Progenitor cell of endocrine pancreas (in vitro differentiated cells): ENCODE results near the gene SVOP. TPM values are rescaled to one million over a fixed set of nuclear protein-coding genes. Genes with fewer than 3 reads are reported as not detected.
"Not testable (repeated sequence)": the region's sequence is repeated elsewhere in the genome, so short reads cannot be mapped to it uniquely, and the experiment has no call there.

ENCODE experiments used
- DNase-seq: peaks from one replicate; pipeline ENCODE4 v3.0.0; 2021; ENCODE audit warnings: low spot score; ENCODE audit not compliant: unreplicated experiment
- H3K27ac Mint-ChIP-seq: 2 replicates; pipeline ENCODE4 v1.8.0; 2021; ENCODE audit warnings: mild to moderate bottlenecking, moderate library complexity, mixed read lengths
- H3K27me3 Mint-ChIP-seq: 2 replicates; pipeline ENCODE4 v1.8.0; 2021; ENCODE audit warnings: mixed read lengths
- H3K36me3 Mint-ChIP-seq: 2 replicates; pipeline ENCODE4 v1.8.0; 2022; ENCODE audit warnings: mixed read lengths; ENCODE audit not compliant: insufficient read depth
- H3K4me1 Mint-ChIP-seq: 2 replicates; pipeline ENCODE4 v1.8.0; 2021; ENCODE audit warnings: low read depth, mixed read lengths
- H3K4me3 Mint-ChIP-seq: 2 replicates; pipeline ENCODE4 v1.8.0; 2021; ENCODE audit warnings: low read depth, mild to moderate bottlenecking, moderate library complexity, mixed read lengths
- H3K9me3 Mint-ChIP-seq: 2 replicates; pipeline ENCODE4 v1.8.0; 2021; ENCODE audit warnings: low read depth, mixed read lengths
- CTCF ChIP-seq: fragments of 200-600 bp; sonication (generic); IDR thresholded peaks from one replicate; pipeline ENCODE4 v1.5.0; 2021; ENCODE audit warnings: antibody characterized with exemption, mild to moderate bottlenecking; ENCODE audit not compliant: unreplicated experiment
- total RNA-seq: library from RNA; stranded (reverse); gene quantifications from 2 replicates; pipeline ENCODE4 v1.2.1, GENCODE V29; 2021

SVOP gene
- total RNA-seq, 1 donor from 2014 or later, result 1.7 TPM

- no peak for TF ChIP-seq CTCF
- peaks cover 3% of the 10 kb centered on the region for H3K27me3 Mint-ChIP-seq
- H3K9me3 Mint-ChIP-seq, result no peaks in the 10 kb centered on the region
- peak overlapping the region; percentile 96 for H3K27ac Mint-ChIP-seq
- H3K4me3 Mint-ChIP-seq, result peak overlapping the region; percentile 96
- peaks cover 4% of the 10 kb centered on the region for H3K36me3 Mint-ChIP-seq
- DNase-seq, result no peak
- H3K4me1 Mint-ChIP-seq, result peaks cover 12% of the 10 kb centered on the region
These were observed 32.7 kb upstream of the SVOP start for GRCh38 chr12:109053382-109054123.

- H3K27ac Mint-ChIP-seq, result peak within 1 kb of the TSS; percentile 96
- peak; percentile 83 for DNase-seq
- peaks cover 4% of the 10 kb centered on the region for H3K36me3 Mint-ChIP-seq
- H3K9me3 Mint-ChIP-seq, result no peaks in the 10 kb centered on the region
- TF ChIP-seq CTCF, result no peak
- peak within 1 kb of the TSS; percentile 96 for H3K4me3 Mint-ChIP-seq
- H3K27me3 Mint-ChIP-seq, result peaks cover 3% of the 10 kb centered on the region
- peaks cover 12% of the 10 kb centered on the region for H3K4me1 Mint-ChIP-seq
These were observed 31.8 kb upstream of the SVOP start, which contains the start of gene USP30 for GRCh38 chr12:109052414-109053323. Gene USP30 (plus strand): TSS chr12:109052576. CDS start chr12:109052679, 103 bp downstream.

GRCh38 chr12:109052097-109052413 lies 31.2 kb upstream of the SVOP start:
- Mint-ChIP-seq H3K36me3 (peaks cover 4% of the 10 kb centered on the region), H3K27ac (peak overlapping the region; percentile 96), H3K4me3 (peak overlapping the region; percentile 96), H3K27me3 (peaks cover 3% of the 10 kb centered on the region), H3K9me3 (no peaks in the 10 kb centered on the region), H3K4me1 (peaks cover 14% of the 10 kb centered on the region)
- no peak for DNase-seq
- TF ChIP-seq CTCF, result no peak

GRCh38 chr12:109049794-109050193 lies 28.9 kb upstream of the SVOP start:
- not testable (repeated sequence) for H3K36me3 Mint-ChIP-seq, DNase-seq, H3K27ac Mint-ChIP-seq, H3K4me3 Mint-ChIP-seq, H3K9me3 Mint-ChIP-seq, H3K27me3 Mint-ChIP-seq
- peaks cover 14% of the 10 kb centered on the region for H3K4me1 Mint-ChIP-seq

GRCh38 chr12:109048706-109049105 lies 27.8 kb upstream of the SVOP start:
- not testable (repeated sequence) for DNase-seq, H3K27ac Mint-ChIP-seq, H3K9me3 Mint-ChIP-seq, H3K4me3 Mint-ChIP-seq, H3K36me3 Mint-ChIP-seq
- Mint-ChIP-seq H3K4me1 (peaks cover 12% of the 10 kb centered on the region), H3K27me3 (peaks cover 11% of the 10 kb centered on the region)

GRCh38 chr12:109047081-109047805 lies 26.4 kb upstream of the SVOP start:
- Mint-ChIP-seq H3K27ac (no peak overlapping the region), H3K4me1 (peaks cover 5% of the 10 kb centered on the region), H3K36me3 (no peaks in the 10 kb centered on the region), H3K27me3 (peaks cover 25% of the 10 kb centered on the region), H3K4me3 (no peak overlapping the region), H3K9me3 (no peaks in the 10 kb centered on the region)
- DNase-seq, result no peak
- TF ChIP-seq CTCF, result no peak
